HG03457 (cell line): Measurements from ENCODE around the gene DUT.

ENCODE experiments used
- ATAC-seq: cut with Tn5 transposase; IDR thresholded peaks from one replicate; pipeline ENCODE4 v1.9.1; 2021; ENCODE audit warnings: moderate number of reproducible peaks; ENCODE audit not compliant: unreplicated experiment

Gene DUT

GRCh38 chr15:48330855-48331795 is at the start of gene DUT:
Gene DUT (plus strand): TSS chr15:48331429. CDS start chr15:48331516, 87 bp downstream.
- ATAC-seq: peak; percentile 73

GRCh38 chr15:48281674-48282073 is 49.6 kb upstream of the DUT start:
- no peak for ATAC-seq

GRCh38 chr15:48282216-48282615 is 49.0 kb upstream of the DUT start:
- ATAC-seq: no peak

- ATAC-seq: no peak
These were observed 47.7 kb upstream of the DUT start for GRCh38 chr15:48283396-48284145.

GRCh38 chr15:48285329-48286214 is 45.7 kb upstream of the DUT start:
- ATAC-seq: no peak

GRCh38 chr15:48289628-48290027 is 41.6 kb upstream of the DUT start:
- no peak for ATAC-seq

- no peak for ATAC-seq
These were observed 38.8 kb upstream of the DUT start for GRCh38 chr15:48292458-48292857.

- ATAC-seq: no peak
These were observed 33.6 kb upstream of the DUT start for GRCh38 chr15:48297668-48298067.

GRCh38 chr15:48298914-48299313 is 32.3 kb upstream of the DUT start:
- no peak for ATAC-seq

GRCh38 chr15:48300038-48300437 is 31.2 kb upstream of the DUT start:
- no peak for ATAC-seq

- no peak for ATAC-seq
These were observed 26.8 kb upstream of the DUT start for GRCh38 chr15:48304398-48304797.

GRCh38 chr15:48306639-48307038 is 24.6 kb upstream of the DUT start:
- no peak for ATAC-seq

- ATAC-seq: no peak
These were observed 23.6 kb upstream of the DUT start for GRCh38 chr15:48307586-48307985.

- ATAC-seq: no peak
These were observed 21.5 kb upstream of the DUT start for GRCh38 chr15:48309740-48310139.

GRCh38 chr15:48313216-48313615 is 18.0 kb upstream of the DUT start:
- no peak for ATAC-seq

GRCh38 chr15:48315041-48315440 is 16.2 kb upstream of the DUT start:
- no peak for ATAC-seq

- ATAC-seq: no peak
These were observed 14.0 kb upstream of the DUT start for GRCh38 chr15:48317221-48317620.

- no peak for ATAC-seq
These were observed 13.1 kb upstream of the DUT start for GRCh38 chr15:48318131-48318530.

GRCh38 chr15:48323294-48323693 is 7.9 kb upstream of the DUT start:
- no peak for ATAC-seq

GRCh38 chr15:48324949-48325348 is 6.3 kb upstream of the DUT start:
- no peak for ATAC-seq

- no peak for ATAC-seq
These were observed 5.8 kb upstream of the DUT start for GRCh38 chr15:48325400-48325799.
